Measurements from ENCODE around the gene TBC1D22B.
A peak's percentile ranks its signal among the peaks of the same experiment; 100 is the strongest.

GRCh38 chr6:37381579-37381978 is 124.0 kb downstream of the TBC1D22B start:
- TF ChIP-seq CTCF (IDR thresholded peaks at IDR 0.05) (peak; percentile 37 to 77 (median 56)), POLR2A (IDR thresholded peaks at IDR 0.05) (no peak)
